SK-N-SH (cell line): ENCODE results near the gene FBP1. TPM values are rescaled to one million over a fixed set of nuclear protein-coding genes. Genes with fewer than 3 reads are reported as not detected.
A peak's percentile ranks its signal among the peaks of the same experiment; 100 is the strongest.

Experiments used
- CHD2 ChIP-seq: fragments of 150-350 bp; IDR thresholded peaks from 2 replicates; pipeline ENCODE4 v1.6.1; 2018; ENCODE audit warnings: low read length; ENCODE audit not compliant: partially characterized antibody
- EP300 ChIP-seq, 2 experiments: IDR thresholded peaks; 2 replicates each; pipeline versions ENCODE4 v1.4.0 to v1.6.1; 2012; ENCODE audit warnings: borderline replicate concordance in 1 of 2, low read depth in 1 of 2, low read length in 1 of 2
- EZH2phosphoT487 ChIP-seq: fragments of 200-600 bp; sonication (generic); IDR thresholded peaks from 2 replicates; pipeline ENCODE4 v1.6.1; 2017; ENCODE audit warnings: low read depth, mixed run types, mild to moderate bottlenecking, antibody characterized with exemption, moderate library complexity, borderline replicate concordance
- FOSL2 ChIP-seq: IDR thresholded peaks from 2 replicates; pipeline ENCODE4 v1.4.0; 2012; ENCODE audit warnings: low read depth, mild to moderate bottlenecking, moderate library complexity, borderline replicate concordance
- GABPA ChIP-seq: IDR thresholded peaks from 2 replicates; pipeline ENCODE4 v1.4.0; 2012; ENCODE audit warnings: low read depth, mild to moderate bottlenecking
- JUND ChIP-seq: IDR thresholded peaks from 2 replicates; pipeline ENCODE4 v1.4.0; 2012
- MEF2A ChIP-seq: IDR thresholded peaks from 2 replicates; pipeline ENCODE4 v1.4.0; 2012; ENCODE audit warnings: low read depth, borderline replicate concordance
- MXI1 ChIP-seq: IDR thresholded peaks from 2 replicates; pipeline ENCODE4 v1.6.1; 2012; ENCODE audit warnings: mild to moderate bottlenecking, low read depth, low read length, improper control_type of control experiment
- NRF1 ChIP-seq: IDR thresholded peaks from 2 replicates; pipeline ENCODE4 v1.6.1; 2012; ENCODE audit warnings: low read depth, mild to moderate bottlenecking, low read length
- POLR2AphosphoS5 ChIP-seq: IDR thresholded peaks from 2 replicates; pipeline ENCODE4 v1.6.1; 2012; ENCODE audit warnings: low read depth, low read length
- RAD21 ChIP-seq: IDR thresholded peaks from 2 replicates; pipeline ENCODE4 v1.6.1; 2012; ENCODE audit warnings: mild to moderate bottlenecking, low read length
- RCOR1 ChIP-seq: fragments of 150-350 bp; IDR thresholded peaks from 2 replicates; pipeline ENCODE4 v1.6.1; 2017; ENCODE audit warnings: antibody characterized with exemption, low read length
- RFX5 ChIP-seq: IDR thresholded peaks from 2 replicates; pipeline ENCODE4 v1.6.1; 2012; ENCODE audit warnings: mild to moderate bottlenecking, improper control_type of control experiment, low read length
- SIN3A ChIP-seq: IDR thresholded peaks from 2 replicates; pipeline ENCODE4 v1.6.1; 2012; ENCODE audit warnings: low read depth, mild to moderate bottlenecking, low read length, moderate library complexity, borderline replicate concordance
- TAF1 ChIP-seq: IDR thresholded peaks from 2 replicates; pipeline ENCODE4 v1.6.1; 2012; ENCODE audit warnings: low read depth, mild to moderate bottlenecking, low read length, moderate library complexity, borderline replicate concordance
- TCF12 ChIP-seq: IDR thresholded peaks from 2 replicates; pipeline ENCODE4 v1.4.0; 2012
- TEAD4 ChIP-seq: IDR thresholded peaks from 2 replicates; pipeline ENCODE4 v1.4.0; 2012; ENCODE audit warnings: mild to moderate bottlenecking, borderline replicate concordance; ENCODE audit not compliant: insufficient read depth
- YY1 ChIP-seq: IDR thresholded peaks from 2 replicates; pipeline ENCODE4 v1.4.0; 2012; ENCODE audit warnings: low read depth, mild to moderate bottlenecking
- polyA plus RNA-seq, 3 experiments: library from polyadenylated mRNA; depleted of rRNA; stranded (reverse); fragments of >200 nt; gene quantifications; 2 replicates each; pipeline ENCODE4 v1.2.3, GENCODE V29; 2012
- TF ChIP-seq, protein P1 (sequence below): IDR thresholded peaks from 2 replicates; pipeline ENCODE4 v1.4.0; 2012; ENCODE audit warnings: low read depth, borderline replicate concordance
- TF ChIP-seq, protein P2 (sequence below): IDR thresholded peaks from 2 replicates; pipeline ENCODE4 v1.4.0; 2012; ENCODE audit warnings: low read depth
- TF ChIP-seq, protein P3 (sequence below): fragments of 150-350 bp; IDR thresholded peaks from 2 replicates; pipeline ENCODE4 v1.6.1; 2017; ENCODE audit warnings: antibody characterized with exemption, low read length, low read depth, borderline replicate concordance
- TF ChIP-seq, protein P4 (sequence below): fragments of 150-350 bp; IDR thresholded peaks from 2 replicates; pipeline ENCODE4 v1.6.1; 2016; ENCODE audit warnings: mild to moderate bottlenecking, low read depth, low read length
- TF ChIP-seq, protein P5 (sequence below): IDR thresholded peaks from 2 replicates; pipeline ENCODE4 v1.4.0; 2012; ENCODE audit warnings: low read depth, borderline replicate concordance
- TF ChIP-seq, protein P6 (sequence below): IDR thresholded peaks from 2 replicates; pipeline ENCODE4; 2012

Gene FBP1
- polyA plus RNA-seq, 1 of the 3 experiments (the other 2 are of a cell fraction): not detected

DNA sequence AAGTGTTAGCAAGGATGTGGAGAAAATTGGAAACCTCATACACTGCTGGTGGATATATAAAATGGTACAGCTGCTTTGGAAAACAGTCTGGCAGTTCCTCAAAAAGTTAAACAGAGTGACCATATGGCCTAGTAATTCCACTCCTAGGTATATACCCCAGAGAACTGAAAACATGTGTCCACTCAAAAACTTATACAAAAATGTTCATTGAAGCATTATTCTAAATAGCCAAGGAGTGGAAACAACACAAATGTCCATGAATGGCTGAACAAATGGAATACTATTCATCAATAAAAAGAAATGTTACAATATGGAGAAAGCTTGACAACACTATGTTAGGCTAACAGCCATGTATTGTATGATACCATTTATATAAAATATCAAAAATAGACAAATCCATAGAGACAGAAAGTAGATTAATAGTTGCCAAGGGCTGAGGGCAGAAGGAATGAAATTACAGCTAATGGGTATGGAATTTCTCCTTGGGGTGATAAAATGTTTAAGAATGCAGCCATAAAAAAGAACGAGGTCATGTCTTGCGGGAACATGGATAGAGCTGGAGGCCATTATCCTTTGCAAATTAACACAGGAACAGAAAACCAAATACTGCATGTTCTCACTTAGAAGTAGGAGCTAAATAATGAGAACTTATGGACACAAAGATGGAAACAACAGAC is 33.6 kb upstream of the FBP1 start (continued):
- no peak for TF ChIP-seq RFX5
- peak; percentile 40; the same call in 1 of the 2 replicates for TF ChIP-seq YY1
- peak; percentile 48; the same call in 1 of the 2 replicates for TF ChIP-seq TEAD4
- TF ChIP-seq, protein P1, sequence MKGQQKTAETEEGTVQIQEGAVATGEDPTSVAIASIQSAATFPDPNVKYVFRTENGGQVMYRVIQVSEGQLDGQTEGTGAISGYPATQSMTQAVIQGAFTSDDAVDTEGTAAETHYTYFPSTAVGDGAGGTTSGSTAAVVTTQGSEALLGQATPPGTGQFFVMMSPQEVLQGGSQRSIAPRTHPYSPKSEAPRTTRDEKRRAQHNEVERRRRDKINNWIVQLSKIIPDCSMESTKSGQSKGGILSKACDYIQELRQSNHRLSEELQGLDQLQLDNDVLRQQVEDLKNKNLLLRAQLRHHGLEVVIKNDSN: no peak
- TF ChIP-seq EZH2phosphoT487: no peak
- TF ChIP-seq MXI1: no peak
- no peak for TF ChIP-seq RAD21
- TF ChIP-seq, protein P2, sequence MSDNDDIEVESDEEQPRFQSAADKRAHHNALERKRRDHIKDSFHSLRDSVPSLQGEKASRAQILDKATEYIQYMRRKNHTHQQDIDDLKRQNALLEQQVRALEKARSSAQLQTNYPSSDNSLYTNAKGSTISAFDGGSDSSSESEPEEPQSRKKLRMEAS: no peak; the same call in 1 of the 2 replicates
- no peak for TF ChIP-seq GABPA
- TF ChIP-seq NRF1: no peak
- TF ChIP-seq RCOR1: no peak
- peak; percentile 49; the same call in 1 of the 2 replicates for TF ChIP-seq TCF12
- no peak for TF ChIP-seq POLR2AphosphoS5
- TF ChIP-seq, protein P3, sequence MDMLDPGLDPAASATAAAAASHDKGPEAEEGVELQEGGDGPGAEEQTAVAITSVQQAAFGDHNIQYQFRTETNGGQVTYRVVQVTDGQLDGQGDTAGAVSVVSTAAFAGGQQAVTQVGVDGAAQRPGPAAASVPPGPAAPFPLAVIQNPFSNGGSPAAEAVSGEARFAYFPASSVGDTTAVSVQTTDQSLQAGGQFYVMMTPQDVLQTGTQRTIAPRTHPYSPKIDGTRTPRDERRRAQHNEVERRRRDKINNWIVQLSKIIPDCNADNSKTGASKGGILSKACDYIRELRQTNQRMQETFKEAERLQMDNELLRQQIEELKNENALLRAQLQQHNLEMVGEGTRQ: no peak
- peak; percentile 68; the same call in 1 of the 2 replicates for TF ChIP-seq FOSL2
- TF ChIP-seq JUND: peak; percentile 69
- TF ChIP-seq TAF1: no peak
- TF ChIP-seq MEF2A: no peak
- TF ChIP-seq, protein P4, sequence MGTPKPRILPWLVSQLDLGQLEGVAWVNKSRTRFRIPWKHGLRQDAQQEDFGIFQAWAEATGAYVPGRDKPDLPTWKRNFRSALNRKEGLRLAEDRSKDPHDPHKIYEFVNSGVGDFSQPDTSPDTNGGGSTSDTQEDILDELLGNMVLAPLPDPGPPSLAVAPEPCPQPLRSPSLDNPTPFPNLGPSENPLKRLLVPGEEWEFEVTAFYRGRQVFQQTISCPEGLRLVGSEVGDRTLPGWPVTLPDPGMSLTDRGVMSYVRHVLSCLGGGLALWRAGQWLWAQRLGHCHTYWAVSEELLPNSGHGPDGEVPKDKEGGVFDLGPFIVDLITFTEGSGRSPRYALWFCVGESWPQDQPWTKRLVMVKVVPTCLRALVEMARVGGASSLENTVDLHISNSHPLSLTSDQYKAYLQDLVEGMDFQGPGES: no peak
- TF ChIP-seq, protein P5, sequence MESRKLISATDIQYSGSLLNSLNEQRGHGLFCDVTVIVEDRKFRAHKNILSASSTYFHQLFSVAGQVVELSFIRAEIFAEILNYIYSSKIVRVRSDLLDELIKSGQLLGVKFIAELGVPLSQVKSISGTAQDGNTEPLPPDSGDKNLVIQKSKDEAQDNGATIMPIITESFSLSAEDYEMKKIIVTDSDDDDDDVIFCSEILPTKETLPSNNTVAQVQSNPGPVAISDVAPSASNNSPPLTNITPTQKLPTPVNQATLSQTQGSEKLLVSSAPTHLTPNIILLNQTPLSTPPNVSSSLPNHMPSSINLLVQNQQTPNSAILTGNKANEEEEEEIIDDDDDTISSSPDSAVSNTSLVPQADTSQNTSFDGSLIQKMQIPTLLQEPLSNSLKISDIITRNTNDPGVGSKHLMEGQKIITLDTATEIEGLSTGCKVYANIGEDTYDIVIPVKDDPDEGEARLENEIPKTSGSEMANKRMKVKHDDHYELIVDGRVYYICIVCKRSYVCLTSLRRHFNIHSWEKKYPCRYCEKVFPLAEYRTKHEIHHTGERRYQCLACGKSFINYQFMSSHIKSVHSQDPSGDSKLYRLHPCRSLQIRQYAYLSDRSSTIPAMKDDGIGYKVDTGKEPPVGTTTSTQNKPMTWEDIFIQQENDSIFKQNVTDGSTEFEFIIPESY: no peak
- TF ChIP-seq CHD2: no peak
- TF ChIP-seq, protein P6, sequence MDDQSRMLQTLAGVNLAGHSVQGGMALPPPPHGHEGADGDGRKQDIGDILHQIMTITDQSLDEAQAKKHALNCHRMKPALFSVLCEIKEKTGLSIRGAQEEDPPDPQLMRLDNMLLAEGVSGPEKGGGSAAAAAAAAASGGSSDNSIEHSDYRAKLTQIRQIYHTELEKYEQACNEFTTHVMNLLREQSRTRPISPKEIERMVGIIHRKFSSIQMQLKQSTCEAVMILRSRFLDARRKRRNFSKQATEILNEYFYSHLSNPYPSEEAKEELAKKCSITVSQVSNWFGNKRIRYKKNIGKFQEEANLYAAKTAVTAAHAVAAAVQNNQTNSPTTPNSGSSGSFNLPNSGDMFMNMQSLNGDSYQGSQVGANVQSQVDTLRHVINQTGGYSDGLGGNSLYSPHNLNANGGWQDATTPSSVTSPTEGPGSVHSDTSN: peak; percentile 76
- no peak for TF ChIP-seq SIN3A
- peak in 1 of 2 experiments; percentile 47; a peak in 1 of 4 replicates for TF ChIP-seq EP300 (IDR thresholded peaks at IDR 0.05; ENCODE audit: borderline replicate concordance in 1 of 2, low read depth in 1 of 2, low read length in 1 of 2)
